Vagina (tissue), 2 donors: ENCODE results near the gene PATJ.
"Not testable (repeated sequence)": the region's sequence is repeated elsewhere in the genome, so short reads cannot be mapped to it uniquely, and the experiment has no call there.

Experiments used
- CTCF ChIP-seq, 3 experiments: fragments of 450-650 bp in 2 of 3; fragments of 200-600 bp in 1 of 3; sonication (generic) in 1 of 3; IDR thresholded peaks; one replicate each; pipeline ENCODE4 v1.5.1; 2017 to 2019; ENCODE audit warnings: antibody characterized with exemption in 3 of 3, mild to moderate bottlenecking in 2 of 3, moderate library complexity in 2 of 3
- POLR2A ChIP-seq, 2 donors: fragments of 450-650 bp; IDR thresholded peaks; one replicate each; pipeline ENCODE4 v1.6.1; 2017; ENCODE audit warnings: antibody characterized with exemption in 2 of 2, mild to moderate bottlenecking in 2 of 2, moderate library complexity in 2 of 2
- POLR2AphosphoS5 ChIP-seq, 2 donors: sonication (generic); formaldehyde crosslinking; IDR thresholded peaks; one replicate each; pipeline ENCODE4 v1.9.0; 2017; ENCODE audit warnings: antibody characterized with exemption in 2 of 2, mild to moderate bottlenecking in 2 of 2, low read depth in 1 of 2; ENCODE audit not compliant: insufficient read depth in 1 of 2

- not testable (repeated sequence) for TF ChIP-seq CTCF (IDR thresholded peaks at IDR 0.05); POLR2A (IDR thresholded peaks at IDR 0.05); POLR2AphosphoS5 (IDR thresholded peaks at IDR 0.05; ENCODE audit: insufficient read depth in 1 of 2, low read depth in 1 of 2)
Measured at GRCh38 chr1:62183164-62184020, 441.1 kb downstream of the PATJ start.
